Breast epithelium (tissue), 4 donors: ENCODE data around the gene FMN1. TPM values are rescaled to one million over a fixed set of nuclear protein-coding genes. Genes with fewer than 3 reads are reported as not detected.

Experiments used
- DNase-seq, 2 donors: peaks; one replicate each; pipeline ENCODE4 v3.0.0-alpha.2; 2019; ENCODE audit warnings: low spot score in 2 of 2
- H3K27ac ChIP-seq, 2 donors: fragments of 200-600 bp; sonication (generic) in 1 of 2; one replicate each; pipeline ENCODE4 v1.5.1; 2016 to 2019; ENCODE audit warnings: mild to moderate bottlenecking in 1 of 2
- H3K27me3 ChIP-seq, 2 donors: fragments of 200-600 bp; sonication (generic) in 1 of 2; one replicate each; pipeline versions ENCODE4 v1.5.1 to v1.6.0; 2017 to 2019; ENCODE audit warnings: control low read depth in 1 of 2, mild to moderate bottlenecking in 1 of 2
- H3K36me3 ChIP-seq: fragments of 200-600 bp; one replicate; pipeline ENCODE4 v1.5.1; 2019
- H3K4me1 ChIP-seq, 2 donors: fragments of 200-600 bp; sonication (generic); one replicate each; pipeline ENCODE4 v1.5.1; 2016 to 2019; ENCODE audit warnings: control low read depth in 1 of 2
- H3K4me3 ChIP-seq, 3 donors: fragments of 200-600 bp; sonication (generic); 1 replicate in 2 of 3; 2 replicates in 1 of 3; pipeline ENCODE4 v1.5.1; 2016 to 2019; ENCODE audit warnings: mild to moderate bottlenecking in 3 of 3, moderate library complexity in 2 of 3
- H3K9me3 ChIP-seq, 2 donors: fragments of 200-600 bp; sonication (generic) in 1 of 2; one replicate each; pipeline ENCODE4 v1.5.1; 2016 to 2019; ENCODE audit warnings: control low read depth in 1 of 2
- CTCF ChIP-seq, 3 donors: fragments of 450-650 bp; IDR thresholded peaks; one replicate each; pipeline ENCODE4 v1.5.1; 2016 to 2017; ENCODE audit warnings: antibody characterized with exemption in 3 of 3, mild to moderate bottlenecking in 3 of 3, moderate library complexity in 3 of 3
- POLR2A ChIP-seq: fragments of 450-650 bp; IDR thresholded peaks from one replicate; pipeline ENCODE4 v1.6.1; 2016; ENCODE audit warnings: antibody characterized with exemption, mild to moderate bottlenecking, moderate library complexity
- POLR2AphosphoS5 ChIP-seq, 3 donors: sonication (generic); formaldehyde crosslinking; IDR thresholded peaks; one replicate each; pipeline ENCODE4 v1.6.1; 2017; ENCODE audit warnings: antibody characterized with exemption in 3 of 3
- intact Hi-C: fragments of 100-400 bp; cut with DNase I; formaldehyde crosslinking; loops from one replicate; pipeline ENCODE4 v1.15.1; 2023; ENCODE audit warnings: low total_unique reads
- total RNA-seq, 3 donors: library from RNA; depleted of rRNA; stranded (reverse); fragments of >200 nt; gene quantifications; one replicate each; pipeline ENCODE4 v1.1.0, GENCODE V29; 2016

The FMN1 gene
- total RNA-seq, 3 donors from 2014 or later = 33.1 to 56.8 (median 50.7) TPM

GRCh38 chr15:32778391-32779176, 415.9 kb downstream of the FMN1 start:
- intact Hi-C loops = no loop called here
- TF ChIP-seq CTCF (IDR thresholded peaks at IDR 0.05) (no peak), POLR2AphosphoS5 (IDR thresholded peaks at IDR 0.05) (no peak), POLR2A (no peak)
- no peaks in the 10 kb centered on the region for H3K27me3 ChIP-seq

GRCh38 chr15:32775103-32775502, 419.4 kb downstream of the FMN1 start:
- intact Hi-C loops = no loop called here
- Histone ChIP-seq H3K9me3 (peaks cover 0 to 11% of the 10 kb centered on the region in 2 donors), H3K4me1 (no peaks in the 10 kb centered on the region), H3K36me3 (no peaks in the 10 kb centered on the region), H3K27ac (no peak overlapping the region), H3K4me3 (no peak overlapping the region), H3K27me3 (no peaks in the 10 kb centered on the region)
- TF ChIP-seq POLR2A = no peak
- TF ChIP-seq POLR2AphosphoS5 (IDR thresholded peaks at IDR 0.05) = no peak
- no peak for DNase-seq

More at GRCh38 chr15:32778391-32779176, 415.9 kb downstream of the FMN1 start:
- Histone ChIP-seq H3K9me3 (peaks cover 0 to 11% of the 10 kb centered on the region in 2 donors), H3K36me3 (no peaks in the 10 kb centered on the region), H3K27ac (no peak overlapping the region), H3K4me1 (no peaks in the 10 kb centered on the region), H3K4me3 (no peak overlapping the region)
- DNase-seq = no peak

- H3K27me3 ChIP-seq = no peaks in the 10 kb centered on the region
- no peak for DNase-seq
- no peaks in the 10 kb centered on the region for H3K4me1 ChIP-seq
- no peak overlapping the region for H3K4me3 ChIP-seq
- peaks cover 0 to 6% of the 10 kb centered on the region in 2 donors for H3K9me3 ChIP-seq
- H3K36me3 ChIP-seq = no peaks in the 10 kb centered on the region
- TF ChIP-seq CTCF (IDR thresholded peaks at IDR 0.05) (no peak), POLR2AphosphoS5 (IDR thresholded peaks at IDR 0.05) (no peak), POLR2A (no peak)
- intact Hi-C loops = no loop called here
- H3K27ac ChIP-seq = no peak overlapping the region
Measured at GRCh38 chr15:32774022-32774421, 420.5 kb downstream of the FMN1 start.

- no peak for TF ChIP-seq CTCF (IDR thresholded peaks at IDR 0.05)
- TF ChIP-seq POLR2AphosphoS5 (IDR thresholded peaks at IDR 0.05) = no peak
- TF ChIP-seq POLR2A = no peak
- Histone ChIP-seq H3K36me3 (no peaks in the 10 kb centered on the region), H3K27me3 (no peaks in the 10 kb centered on the region), H3K27ac (no peak overlapping the region), H3K4me3 (no peak overlapping the region), H3K4me1 (no peaks in the 10 kb centered on the region), H3K9me3 (no peaks in the 10 kb centered on the region)
- intact Hi-C loops = no loop called here
- no peak for DNase-seq
Measured at GRCh38 chr15:32767236-32767635, 427.3 kb downstream of the FMN1 start.

- Histone ChIP-seq H3K9me3 (no peaks in the 10 kb centered on the region), H3K27ac (no peak overlapping the region), H3K4me3 (no peak overlapping the region), H3K36me3 (no peaks in the 10 kb centered on the region), H3K27me3 (no peaks in the 10 kb centered on the region), H3K4me1 (no peaks in the 10 kb centered on the region)
- TF ChIP-seq CTCF (IDR thresholded peaks at IDR 0.05) (no peak), POLR2A (no peak), POLR2AphosphoS5 (IDR thresholded peaks at IDR 0.05) (no peak)
- intact Hi-C loops = no loop called here
- DNase-seq = no peak
Measured at GRCh38 chr15:32766101-32766500, 428.4 kb downstream of the FMN1 start.
